ENCODE data around the gene PANK1.

GRCh38 chr10:89575031-89575430 lies 70.0 kb downstream of the PANK1 start:
- no peak for TF ChIP-seq ZNF70 (CRISPR knock-in tag; IDR thresholded peaks at IDR 0.05)
- TF ChIP-seq ZFP3 (CRISPR knock-in tag; IDR thresholded peaks at IDR 0.05): no peak
- TF ChIP-seq ZNF565 (CRISPR knock-in tag; conservative IDR thresholded peaks at IDR 0.05; ENCODE audit: low read depth): no peak
- TF ChIP-seq, protein P1, sequence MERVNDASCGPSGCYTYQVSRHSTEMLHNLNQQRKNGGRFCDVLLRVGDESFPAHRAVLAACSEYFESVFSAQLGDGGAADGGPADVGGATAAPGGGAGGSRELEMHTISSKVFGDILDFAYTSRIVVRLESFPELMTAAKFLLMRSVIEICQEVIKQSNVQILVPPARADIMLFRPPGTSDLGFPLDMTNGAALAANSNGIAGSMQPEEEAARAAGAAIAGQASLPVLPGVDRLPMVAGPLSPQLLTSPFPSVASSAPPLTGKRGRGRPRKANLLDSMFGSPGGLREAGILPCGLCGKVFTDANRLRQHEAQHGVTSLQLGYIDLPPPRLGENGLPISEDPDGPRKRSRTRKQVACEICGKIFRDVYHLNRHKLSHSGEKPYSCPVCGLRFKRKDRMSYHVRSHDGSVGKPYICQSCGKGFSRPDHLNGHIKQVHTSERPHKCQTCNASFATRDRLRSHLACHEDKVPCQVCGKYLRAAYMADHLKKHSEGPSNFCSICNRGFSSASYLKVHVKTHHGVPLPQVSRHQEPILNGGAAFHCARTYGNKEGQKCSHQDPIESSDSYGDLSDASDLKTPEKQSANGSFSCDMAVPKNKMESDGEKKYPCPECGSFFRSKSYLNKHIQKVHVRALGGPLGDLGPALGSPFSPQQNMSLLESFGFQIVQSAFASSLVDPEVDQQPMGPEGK (CRISPR knock-in tag; IDR thresholded peaks at IDR 0.05; ENCODE audit: borderline replicate concordance): no peak
- TF ChIP-seq ZFP30 (CRISPR knock-in tag; IDR thresholded peaks at IDR 0.05): no peak
- TF ChIP-seq, protein P2, sequence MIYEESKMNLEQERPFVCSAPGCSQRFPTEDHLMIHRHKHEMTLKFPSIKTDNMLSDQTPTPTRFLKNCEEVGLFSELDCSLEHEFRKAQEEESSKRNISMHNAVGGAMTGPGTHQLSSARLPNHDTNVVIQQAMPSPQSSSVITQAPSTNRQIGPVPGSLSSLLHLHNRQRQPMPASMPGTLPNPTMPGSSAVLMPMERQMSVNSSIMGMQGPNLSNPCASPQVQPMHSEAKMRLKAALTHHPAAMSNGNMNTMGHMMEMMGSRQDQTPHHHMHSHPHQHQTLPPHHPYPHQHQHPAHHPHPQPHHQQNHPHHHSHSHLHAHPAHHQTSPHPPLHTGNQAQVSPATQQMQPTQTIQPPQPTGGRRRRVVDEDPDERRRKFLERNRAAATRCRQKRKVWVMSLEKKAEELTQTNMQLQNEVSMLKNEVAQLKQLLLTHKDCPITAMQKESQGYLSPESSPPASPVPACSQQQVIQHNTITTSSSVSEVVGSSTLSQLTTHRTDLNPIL (CRISPR knock-in tag; IDR thresholded peaks at IDR 0.05; ENCODE audit: low read depth): no peak
- no peak for TF ChIP-seq ARNTL (CRISPR knock-in tag; IDR thresholded peaks at IDR 0.05; ENCODE audit: borderline replicate concordance, low read depth)
- TF ChIP-seq TCF4 (CRISPR knock-in tag; IDR thresholded peaks at IDR 0.05; ENCODE audit: borderline replicate concordance): no peak
- no peak for TF ChIP-seq CSRNP3 (CRISPR knock-in tag; IDR thresholded peaks at IDR 0.05)
- no peak for TF ChIP-seq OSR1 (CRISPR knock-in tag; IDR thresholded peaks at IDR 0.05)
- TF ChIP-seq RARB (CRISPR knock-in tag; IDR thresholded peaks at IDR 0.05): no peak
- TF ChIP-seq CSDC2 (CRISPR knock-in tag; IDR thresholded peaks at IDR 0.05): no peak
- TF ChIP-seq, protein P3, sequence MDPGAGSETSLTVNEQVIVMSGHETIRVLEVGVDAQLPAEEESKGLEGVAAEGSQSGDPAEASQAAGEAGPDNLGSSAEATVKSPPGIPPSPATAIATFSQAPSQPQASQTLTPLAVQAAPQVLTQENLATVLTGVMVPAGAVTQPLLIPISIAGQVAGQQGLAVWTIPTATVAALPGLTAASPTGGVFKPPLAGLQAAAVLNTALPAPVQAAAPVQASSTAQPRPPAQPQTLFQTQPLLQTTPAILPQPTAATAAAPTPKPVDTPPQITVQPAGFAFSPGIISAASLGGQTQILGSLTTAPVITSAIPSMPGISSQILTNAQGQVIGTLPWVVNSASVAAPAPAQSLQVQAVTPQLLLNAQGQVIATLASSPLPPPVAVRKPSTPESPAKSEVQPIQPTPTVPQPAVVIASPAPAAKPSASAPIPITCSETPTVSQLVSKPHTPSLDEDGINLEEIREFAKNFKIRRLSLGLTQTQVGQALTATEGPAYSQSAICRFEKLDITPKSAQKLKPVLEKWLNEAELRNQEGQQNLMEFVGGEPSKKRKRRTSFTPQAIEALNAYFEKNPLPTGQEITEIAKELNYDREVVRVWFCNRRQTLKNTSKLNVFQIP (CRISPR knock-in tag; IDR thresholded peaks at IDR 0.05; ENCODE audit: borderline replicate concordance, low read depth): no peak

All from SK-N-SH treated with all-trans-retinoic acid at 6 μM for 48 hours (cell line).